8988T (cell line): ENCODE data around the gene CD300C.
"Not testable (repeated sequence)": the region's sequence is repeated elsewhere in the genome, so short reads cannot be mapped to it uniquely, and the experiment has no call there.

Source experiments
- DNase-seq: peaks from one replicate; pipeline ENCODE4 v3.0.0; 2011

CD300C gene

DNA sequence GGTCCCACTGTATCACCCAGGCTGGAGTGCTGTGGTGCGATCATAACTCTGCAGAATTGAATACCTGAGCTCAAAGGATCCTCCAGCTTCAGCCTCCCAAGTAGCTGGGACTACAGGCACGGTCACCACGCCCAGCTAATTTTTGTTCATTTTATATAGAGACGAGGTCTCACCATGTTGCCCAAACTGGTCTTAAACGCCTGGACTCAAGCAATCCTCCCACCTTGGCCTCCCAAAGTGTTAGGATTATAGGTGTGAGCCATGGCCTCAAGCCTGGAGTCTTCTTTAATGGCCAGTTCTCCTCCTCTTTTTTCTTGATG, 15.1 kb downstream of the CD300C start:
- DNase-seq = no peak

DNA sequence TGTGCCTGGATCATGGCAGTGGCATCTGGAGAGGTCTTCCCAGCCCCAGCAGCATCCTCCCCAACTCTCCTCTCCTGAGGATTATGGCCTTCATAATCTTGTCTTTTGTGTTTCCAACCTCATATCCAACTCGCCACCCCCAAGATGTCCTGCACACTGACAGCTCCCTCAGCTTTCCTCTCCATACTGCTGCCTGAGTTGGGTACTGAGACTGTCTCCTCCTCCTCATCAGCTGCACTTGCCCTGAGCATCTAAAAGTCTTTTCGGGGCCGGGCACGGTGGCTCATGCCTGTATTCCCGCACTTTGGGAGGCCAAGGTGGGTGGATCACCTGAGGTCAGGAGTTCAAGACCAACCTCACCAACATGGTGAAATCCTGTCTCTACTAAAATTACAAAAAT, 16.7 kb downstream of the CD300C start:
- no peak for DNase-seq

DNA sequence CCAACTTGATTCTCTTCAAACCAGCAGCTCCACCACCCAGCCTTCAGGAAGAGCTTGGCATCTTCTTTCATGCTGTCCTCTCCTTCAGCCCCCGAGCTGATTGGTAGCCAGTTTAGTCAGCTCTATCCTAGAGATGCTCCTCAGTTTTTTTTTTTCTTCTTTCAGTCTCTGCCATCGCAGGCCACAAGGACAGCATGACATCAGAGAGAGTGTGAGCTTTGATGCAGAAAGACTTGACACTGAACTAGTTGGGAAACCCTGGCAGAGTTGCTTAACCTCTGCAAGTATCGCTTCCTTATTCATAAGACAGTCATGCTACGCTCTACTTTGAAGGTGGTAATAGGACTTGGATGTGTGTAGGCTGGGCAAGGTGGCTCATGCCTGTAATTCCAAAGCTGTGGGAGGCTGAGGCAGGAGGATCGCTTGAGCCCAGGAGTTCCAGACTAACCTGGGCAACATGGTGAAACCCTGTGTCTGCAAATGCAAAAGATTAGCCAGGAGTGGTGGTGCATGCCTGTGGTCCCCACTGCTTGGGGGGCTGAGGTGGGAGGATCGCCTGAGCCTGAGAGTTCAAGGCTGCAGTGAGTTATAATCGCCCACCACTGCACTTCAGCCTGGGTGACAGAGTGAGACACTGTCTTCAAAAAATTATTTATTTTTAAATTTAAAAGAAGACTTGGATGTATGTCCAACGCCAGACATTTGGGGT, 17.3 kb downstream of the CD300C start:
- DNase-seq = no peak

DNA sequence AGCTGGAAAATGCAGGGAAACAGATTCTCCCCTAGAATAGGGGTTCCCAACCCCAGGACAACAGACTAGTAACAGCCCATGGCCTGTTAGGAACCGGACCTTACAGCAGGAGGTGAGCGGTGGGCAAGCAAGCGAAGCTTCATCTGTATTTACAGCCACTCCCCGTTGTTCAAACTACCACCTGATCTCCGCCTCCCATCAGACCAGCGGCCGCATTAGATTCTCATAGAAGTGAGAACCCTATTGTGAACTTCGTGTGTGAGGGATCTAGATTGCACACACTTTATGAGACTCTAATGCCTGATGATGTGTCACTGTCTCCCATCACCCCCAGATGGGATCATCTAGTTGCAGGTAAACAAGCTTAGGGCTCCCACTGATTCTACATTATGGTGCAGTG, 18.2 kb downstream of the CD300C start:
- DNase-seq = no peak

DNA sequence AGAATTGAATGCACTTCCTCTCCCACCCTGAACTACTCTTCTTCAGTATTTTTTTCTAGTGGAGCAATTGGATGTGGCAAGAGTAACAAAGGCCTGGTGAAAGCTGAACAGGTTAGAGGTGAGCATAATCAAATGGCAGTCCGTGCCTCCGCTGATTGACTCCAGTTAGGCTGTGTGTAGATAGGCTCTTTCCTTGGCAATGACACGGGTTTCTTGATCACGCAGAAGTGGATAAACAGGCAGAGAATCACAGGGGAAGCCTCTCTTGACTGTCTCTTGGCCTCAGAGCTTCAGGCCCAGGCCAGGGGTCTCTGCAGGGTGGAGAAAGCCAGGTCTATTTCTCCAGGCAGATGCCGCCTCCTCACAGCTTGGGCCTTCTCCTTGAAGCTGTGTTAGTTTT, 18.8 kb downstream of the CD300C start:
- no peak for DNase-seq

DNA sequence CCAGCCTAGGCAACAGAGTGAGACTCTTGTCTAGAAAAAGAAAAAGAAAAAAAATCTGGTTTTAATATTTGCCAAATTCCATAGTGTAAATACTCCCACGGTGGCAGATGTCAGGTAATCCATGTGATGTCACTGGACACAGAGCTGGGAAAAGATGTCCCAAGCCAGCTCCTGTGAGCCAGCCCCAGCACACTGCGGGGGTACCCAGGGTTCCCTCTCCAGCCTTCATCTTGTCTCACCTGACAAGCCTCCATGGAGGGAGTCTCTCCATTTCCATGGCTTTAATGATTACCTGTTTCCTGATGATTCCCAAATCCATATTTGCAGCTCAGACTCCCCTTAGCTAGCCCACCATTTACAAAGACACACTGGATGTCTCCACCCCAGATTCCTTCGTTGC, 19.2 kb downstream of the CD300C start:
- no peak for DNase-seq

DNA sequence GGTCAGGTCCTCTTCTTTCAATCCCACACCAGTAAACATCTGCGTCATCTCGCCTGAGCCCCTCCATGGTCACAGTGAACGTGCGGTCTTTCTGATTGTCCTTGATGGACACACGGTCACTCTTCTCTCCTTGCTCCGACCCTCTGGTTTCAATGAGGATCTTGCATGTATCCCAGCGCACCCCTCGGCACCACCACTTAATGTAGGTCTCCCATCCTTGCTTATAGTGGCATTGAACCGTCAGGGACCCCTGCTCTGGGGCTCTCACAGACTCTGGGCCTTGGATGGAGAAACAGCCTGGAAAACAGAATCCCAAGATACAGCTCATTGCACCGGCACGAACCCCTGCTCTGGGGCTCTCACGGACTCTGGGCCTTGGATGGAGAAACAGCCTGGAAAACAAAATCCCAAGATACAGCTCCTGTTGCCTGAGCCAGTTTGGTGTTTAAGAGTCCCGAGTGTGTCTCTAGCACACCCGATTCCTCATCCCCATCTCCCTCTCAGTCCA, 20.1 kb downstream of the CD300C start:
- no peak for DNase-seq

DNA sequence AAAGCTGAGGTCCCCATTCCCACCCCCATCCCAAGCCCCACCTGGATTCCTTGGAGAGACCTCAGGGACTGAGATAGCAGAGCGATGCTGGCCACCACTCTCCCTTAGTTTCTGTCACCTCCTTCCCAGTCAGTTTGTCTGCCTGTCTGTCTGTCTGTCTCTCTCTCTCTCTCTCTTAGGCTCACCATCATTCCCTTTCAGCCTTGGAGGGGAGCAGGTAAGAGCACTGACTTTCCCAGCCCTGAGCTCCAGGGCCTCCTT, 20.5 kb downstream of the CD300C start:
- DNase-seq = no peak

DNA sequence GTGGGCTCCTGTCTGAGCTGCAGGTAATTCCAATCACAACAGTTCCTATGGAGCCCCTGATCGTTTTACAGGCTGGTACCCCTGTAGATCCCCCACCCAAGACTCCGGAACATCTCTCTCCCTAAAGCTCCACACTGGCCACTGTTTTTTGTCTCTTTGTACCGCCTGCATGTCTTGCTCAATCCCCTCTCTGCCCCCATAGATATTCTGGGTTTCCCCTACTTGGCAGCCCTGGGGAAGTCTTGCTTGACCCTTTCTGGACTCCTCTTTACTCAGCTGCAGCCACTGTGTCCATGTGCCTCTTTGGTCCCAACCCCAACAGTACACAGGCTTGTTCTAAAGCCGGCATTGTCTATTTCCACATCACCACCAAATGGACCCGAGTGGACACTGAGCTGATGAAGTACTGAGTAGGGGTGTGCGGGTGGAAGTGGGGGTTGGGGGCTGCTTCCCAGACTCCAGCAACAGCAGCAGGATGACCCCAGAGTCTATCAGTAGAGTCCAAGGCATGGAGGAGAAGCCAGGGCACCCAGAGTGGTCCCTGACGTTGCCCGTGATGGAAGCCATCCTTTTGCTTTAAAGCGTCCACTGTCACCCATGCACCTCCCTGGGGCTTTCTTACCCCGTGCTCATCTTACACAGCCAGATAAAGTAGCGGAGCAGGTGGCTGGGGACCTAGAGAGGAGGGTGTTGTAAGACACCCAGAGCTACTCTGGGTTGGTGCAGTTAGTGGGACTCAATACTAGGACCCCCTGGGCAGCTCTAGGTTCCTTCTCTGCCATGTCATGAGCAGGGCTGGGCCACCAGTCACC, 21.1 kb downstream of the CD300C start:
- no peak for DNase-seq

DNA sequence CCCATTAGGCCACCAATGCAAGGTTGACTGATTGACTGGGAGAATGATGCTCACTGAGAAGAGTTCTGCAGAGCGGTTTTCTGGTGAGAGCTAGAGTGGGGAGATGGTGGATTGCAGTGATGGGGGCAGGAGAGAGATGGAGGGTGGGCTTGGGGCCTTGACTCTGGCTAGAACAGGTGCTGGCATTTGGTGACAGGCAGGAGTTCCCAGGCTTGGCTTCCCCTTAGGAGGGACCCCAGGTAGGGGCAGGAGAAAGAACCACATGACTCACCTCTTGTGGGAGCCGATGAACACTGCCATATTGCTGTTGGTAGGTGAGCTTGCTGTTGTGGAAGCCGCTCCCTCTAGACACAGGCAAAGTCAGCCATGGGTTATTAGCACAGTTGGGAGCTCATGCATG, 22.6 kb downstream of the CD300C start:
- no peak for DNase-seq

DNA sequence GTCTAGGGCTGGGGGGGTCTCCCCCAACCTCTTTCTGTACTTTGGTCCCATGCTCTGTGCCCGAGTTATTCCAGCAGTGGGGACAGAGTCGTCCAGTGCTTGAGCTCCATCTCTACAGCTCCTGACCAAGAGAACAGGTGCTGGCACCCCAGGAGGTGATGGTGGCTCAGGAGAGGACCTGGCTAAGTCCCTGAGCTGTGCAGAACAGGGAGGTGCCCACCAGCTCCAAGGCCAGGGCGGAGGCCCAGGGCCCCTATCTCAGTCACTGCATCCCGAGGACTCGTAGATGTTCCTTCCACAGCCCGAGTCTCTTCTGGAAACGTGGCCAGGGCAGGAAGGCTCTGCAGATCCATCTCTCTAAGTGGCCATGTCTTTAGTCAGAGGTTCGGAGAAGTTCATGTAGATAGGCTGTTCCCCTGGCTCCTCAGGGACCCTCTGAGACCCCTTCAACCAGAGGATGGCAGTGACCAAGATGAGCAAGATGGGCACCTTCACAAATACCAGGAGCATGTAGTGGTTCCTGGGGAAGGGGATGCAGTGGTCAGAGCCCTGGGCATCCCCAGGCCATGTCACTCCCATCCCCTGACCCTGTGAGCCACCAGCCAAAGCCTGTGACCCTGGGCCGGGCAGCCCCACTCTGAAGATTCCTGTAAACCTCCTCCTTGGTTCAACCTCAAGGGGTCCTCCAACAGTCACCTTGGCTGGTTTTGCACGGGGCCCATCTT, 23.4 kb downstream of the CD300C start:
- no peak for DNase-seq

DNA sequence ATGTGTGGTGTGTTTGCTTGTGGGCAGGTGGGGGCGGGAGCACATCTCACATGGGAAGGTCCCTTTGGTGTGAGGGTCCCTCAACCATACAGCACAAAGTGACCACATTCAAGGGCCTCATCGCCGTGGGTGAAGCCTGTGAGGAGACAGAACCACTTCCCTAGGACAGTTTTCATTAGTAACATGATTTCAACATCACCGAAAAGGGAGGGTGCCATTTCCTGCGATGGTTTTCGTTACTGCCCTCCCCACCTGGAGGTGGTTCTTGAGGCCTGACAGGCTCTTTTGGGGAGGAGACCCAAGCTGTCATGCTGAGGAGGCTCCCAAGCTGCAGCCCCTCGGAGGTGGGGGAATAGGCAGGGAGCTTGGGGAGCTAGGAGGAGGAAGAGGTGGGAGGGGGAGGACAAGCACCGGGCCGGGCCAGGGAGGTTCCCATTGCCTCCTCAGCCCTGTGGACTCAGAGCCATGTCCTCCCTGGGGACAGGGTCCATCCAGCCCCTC, 24.2 kb downstream of the CD300C start:
- DNase-seq = no peak

DNA sequence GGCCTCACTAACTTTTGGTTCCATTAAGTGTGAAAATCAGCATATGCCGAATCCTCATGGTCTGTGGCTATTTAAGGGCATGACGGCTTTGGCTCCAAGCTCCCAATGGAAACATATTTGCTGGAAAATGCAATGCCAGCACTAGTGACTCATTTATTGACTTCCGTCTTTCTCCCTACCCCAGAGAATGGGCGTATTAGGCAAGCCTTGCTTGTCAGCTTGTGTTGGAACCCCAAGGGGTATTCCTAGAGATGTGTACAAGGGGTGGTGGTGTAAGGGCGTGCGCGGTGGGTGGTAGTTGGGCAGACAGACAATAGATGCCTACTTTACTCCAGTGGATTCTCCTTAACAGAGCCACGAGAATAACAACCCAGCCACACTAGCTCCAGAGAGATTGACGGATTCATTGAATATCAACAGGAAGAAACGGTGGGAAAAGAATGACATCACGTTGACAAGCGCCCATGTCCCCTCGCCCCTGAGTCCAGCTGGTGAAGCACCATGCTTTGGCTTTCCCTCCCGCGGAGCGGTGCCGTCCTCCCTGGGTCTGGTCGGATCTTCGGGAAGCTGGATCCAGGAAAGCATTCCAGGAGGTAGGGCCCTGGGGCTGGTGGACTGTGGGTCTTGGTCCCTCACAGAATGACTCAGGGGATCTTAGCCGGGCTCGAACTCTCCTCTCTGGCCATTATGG, 25.0 kb downstream of the CD300C start:
- DNase-seq = no peak

DNA sequence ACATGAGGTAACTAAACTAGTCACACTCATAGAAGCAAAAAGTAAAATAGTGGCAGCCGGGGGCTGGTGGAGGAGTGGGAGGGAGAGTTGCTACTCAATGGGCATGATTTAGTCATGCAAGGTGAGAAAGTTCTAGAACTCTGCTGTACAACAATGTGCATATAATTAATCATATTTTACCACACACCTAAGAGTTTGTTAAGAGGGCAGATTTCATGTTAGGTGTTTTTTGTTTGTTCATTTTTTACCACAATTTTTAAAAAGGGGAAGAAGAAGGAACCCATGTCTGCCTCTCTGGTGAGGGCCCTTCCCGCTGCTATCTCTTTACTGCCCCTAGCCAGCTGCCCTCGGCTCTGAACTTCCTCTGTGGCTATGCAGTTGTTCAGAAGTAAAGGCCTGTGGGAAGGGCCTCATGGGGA, 25.9 kb downstream of the CD300C start:
- DNase-seq = no peak

DNA sequence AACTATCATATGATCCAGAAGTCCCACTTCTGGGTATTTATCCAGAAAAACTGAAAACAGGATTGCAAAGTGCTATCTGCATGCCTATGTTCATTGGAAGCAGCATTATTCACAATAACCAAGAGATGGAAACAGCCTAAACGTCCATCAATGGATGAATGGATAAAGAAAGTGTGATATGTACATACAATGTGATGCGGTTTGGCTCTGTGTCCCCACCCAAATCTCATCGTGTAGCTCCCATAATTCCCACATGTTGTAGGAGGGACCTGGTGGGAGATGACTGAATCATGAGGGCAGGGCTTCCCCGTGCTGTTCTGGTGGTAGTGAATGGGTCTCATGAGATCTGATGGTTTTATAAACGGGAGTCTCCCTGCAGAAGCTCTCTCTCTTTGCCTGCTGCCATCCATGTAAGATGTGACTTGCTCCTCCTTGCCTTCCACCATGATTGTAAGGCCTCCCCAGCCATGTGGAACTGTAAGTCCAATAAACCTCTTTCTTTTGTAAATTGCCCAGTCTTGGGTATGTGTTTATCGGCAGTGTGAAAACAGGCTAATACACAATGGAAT, 27.4 kb downstream of the CD300C start:
- not testable (repeated sequence) for DNase-seq

DNA sequence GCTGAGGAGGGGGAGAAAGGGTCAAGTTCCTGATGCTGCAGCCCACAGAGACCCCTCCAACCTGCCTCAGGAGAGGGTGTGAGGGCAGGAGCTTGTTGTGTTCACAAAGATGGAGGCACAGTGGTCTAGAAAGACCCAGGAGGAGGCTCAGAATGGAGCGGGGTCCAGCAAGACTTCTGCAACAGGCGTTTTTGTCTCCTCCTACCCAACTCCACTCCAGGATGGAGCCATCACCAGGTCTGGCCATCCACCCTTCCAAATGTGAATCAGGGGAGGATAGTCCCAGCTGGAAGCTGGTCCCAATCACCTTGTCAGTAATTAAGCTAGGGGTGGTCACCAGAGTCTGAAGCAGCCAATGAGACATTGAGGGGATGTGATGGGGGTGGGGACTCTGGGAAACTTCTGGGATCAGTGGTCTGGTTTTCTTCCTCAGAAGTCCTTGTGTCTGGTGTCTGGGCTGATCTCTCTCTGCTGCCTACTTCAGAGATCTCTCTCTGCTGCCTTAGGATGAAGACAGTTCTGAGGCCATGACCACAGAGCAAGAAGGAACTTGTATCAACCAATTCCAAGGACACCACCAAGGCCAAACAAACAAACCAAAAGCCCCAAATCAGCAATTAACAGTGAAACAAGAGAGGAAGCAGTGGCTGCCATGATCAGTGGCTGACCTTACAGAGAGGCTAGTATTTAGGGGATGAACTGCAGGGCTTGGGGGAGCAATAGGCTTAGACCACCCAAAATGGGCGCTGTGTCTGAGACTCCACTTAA, 29.2 kb downstream of the CD300C start:
- DNase-seq = no peak

DNA sequence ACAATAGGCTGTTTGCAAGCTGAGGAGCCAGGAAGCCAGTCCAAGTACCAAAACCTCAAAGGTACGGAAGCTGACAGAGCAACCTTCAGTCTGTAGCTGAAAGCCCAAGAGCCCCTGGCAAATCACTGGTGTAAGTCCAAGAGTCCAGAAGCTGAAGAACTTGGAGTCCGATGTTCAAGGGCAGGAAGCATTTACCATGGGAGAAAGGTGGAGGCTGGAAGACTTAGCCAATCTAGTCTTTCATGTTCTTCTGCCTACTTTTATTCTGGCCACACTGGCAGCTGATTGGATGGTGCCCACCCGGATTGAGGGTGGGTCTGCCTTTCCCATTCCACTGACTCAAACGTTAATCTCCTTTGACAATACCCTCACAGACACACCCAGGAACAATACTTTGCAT, 30.0 kb downstream of the CD300C start:
- no peak for DNase-seq

DNA sequence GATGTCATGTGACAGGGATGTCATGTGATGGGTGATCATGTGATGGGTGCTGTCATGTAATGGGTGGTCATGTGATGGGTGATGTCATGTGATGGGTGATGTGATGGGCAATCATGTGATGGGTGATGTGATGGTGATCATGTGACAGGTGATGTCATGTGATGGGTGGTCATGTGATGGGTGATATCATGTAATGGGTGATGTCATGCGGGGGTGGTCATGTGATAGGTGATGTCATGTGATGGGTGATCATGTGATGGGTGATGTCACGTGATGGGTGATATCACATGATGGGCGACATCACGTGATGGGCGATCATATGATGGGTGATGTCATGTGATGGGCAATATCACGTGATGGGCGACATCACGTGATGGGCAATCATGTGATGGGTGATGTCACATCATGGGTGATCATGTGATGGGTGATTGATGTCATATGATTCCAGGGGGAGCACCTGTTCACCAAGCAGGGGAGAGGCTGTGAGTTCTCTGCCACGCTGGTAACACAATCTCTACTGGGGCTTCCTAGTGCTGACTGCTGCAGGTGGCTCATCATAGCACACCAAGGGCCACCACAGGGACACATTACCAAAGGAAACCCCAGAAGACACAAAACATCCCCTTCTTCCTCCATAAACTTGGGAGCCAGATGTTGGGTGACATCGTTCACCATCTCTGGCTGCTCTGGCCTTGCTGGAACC, 31.1 kb downstream of the CD300C start:
- DNase-seq = no peak

DNA sequence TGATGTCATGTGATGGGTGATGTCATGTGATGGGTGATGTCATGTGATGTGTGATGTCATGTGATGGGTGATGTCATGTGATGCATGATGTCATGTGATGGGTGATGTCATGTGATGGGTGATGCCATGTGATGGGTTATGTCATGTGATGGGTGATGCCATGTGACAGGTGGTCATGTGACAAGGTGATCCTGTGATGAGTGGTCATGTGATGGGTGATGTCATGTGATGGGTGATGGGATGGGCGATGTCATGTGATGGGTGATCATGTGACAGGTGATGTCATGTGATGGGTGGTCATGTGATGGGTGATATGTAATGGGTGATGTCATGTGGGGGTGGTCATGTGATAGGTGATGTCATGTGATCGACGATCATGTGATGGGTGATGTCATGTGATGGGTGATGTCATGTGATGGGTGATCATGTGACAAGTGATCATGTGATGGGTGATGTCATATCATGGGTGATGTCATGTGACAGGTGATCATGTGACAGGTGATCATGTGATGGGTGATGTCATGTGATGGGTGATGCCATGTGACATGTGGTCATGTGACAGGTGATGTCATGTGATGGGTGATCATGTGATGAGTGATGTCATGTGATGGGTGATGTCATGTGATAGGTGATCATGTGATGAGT, 31.8 kb downstream of the CD300C start:
- DNase-seq = no peak

DNA sequence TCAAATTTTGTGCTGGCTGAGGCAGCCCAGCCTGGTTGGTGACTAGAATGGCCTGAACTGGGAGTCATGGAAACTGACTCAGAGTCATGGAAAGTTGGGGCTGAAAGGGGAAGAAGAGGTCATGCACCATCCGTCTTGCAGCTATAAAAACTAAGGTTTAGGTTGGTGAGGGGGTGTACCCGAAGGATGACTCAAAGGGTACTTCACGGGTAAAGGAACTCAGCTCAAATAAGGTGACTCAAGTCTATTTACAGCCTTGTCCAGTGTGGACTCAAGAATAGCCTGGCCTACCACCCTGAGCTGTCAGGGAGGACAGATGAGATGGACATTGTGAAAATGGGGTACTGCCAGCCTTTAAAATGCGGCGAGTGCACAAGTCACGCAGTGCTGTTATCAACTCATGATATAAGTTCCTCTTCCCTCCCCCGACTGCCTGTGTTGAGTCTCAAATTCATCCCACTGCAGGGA, 33.3 kb downstream of the CD300C start:
- DNase-seq = no peak

DNA sequence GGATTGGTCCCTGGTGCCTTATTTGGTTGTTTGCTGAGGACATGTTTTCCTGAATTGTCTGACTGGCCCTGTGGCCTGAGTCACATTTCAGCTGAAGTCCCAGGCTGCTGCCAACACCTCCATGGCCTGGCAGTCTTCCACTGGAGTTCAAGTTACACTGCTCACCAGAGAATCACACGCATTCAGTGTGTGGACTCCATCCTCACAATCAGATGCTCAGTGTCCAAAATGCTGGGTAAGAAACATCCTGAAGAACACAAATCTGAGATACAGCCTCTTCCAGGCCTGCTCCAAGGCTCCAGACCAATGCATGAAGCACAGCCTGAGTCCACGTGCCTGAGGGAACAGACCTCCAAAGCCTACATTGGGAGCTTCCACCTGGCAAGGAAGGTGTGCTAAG, 33.9 kb downstream of the CD300C start:
- no peak for DNase-seq
